Effector memory CD4-positive, alpha-beta T cell (primary cell): ENCODE measurements around the gene PSMB7.

ENCODE experiments used
- DNase-seq, 3 donors: peaks; one replicate each; pipeline ENCODE4 v3.0.0-alpha.2; 2020
- H3K27ac ChIP-seq: 2 replicates; pipeline ENCODE4 v1.7.0; 2013; ENCODE audit warnings: mild to moderate bottlenecking, low read length, moderate library complexity; ENCODE audit not compliant: insufficient read depth, poor library complexity, severe bottlenecking
- H3K27me3 ChIP-seq: replicated peaks from 2 replicates; pipeline ENCODE4 v1.7.0; 2013; ENCODE audit warnings: mild to moderate bottlenecking, low read length; ENCODE audit not compliant: insufficient read depth, control insufficient read depth, poor library complexity, severe bottlenecking
- H3K36me3 ChIP-seq: 2 replicates; pipeline ENCODE4 v1.7.0; 2013; ENCODE audit warnings: mild to moderate bottlenecking, low read length, moderate library complexity; ENCODE audit not compliant: control insufficient read depth, insufficient read depth
- H3K4me1 ChIP-seq: 2 replicates; pipeline ENCODE4 v1.7.0; 2013; ENCODE audit warnings: low read length, mild to moderate bottlenecking; ENCODE audit not compliant: control insufficient read depth, insufficient read depth, poor library complexity, severe bottlenecking
- H3K4me3 ChIP-seq: 2 replicates; pipeline ENCODE4 v1.7.0; 2013; ENCODE audit warnings: low read length, low read depth, mild to moderate bottlenecking; ENCODE audit not compliant: insufficient read depth, poor library complexity, severe bottlenecking
- H3K9me3 ChIP-seq: 2 replicates; pipeline ENCODE4 v1.7.0; 2013; ENCODE audit warnings: mild to moderate bottlenecking, low read length, moderate library complexity; ENCODE audit not compliant: control insufficient read depth

Gene PSMB7

GRCh38 chr9:124453586-124454191 lies 38.4 kb upstream of the PSMB7 start:
- DNase-seq, result no peak
- no peak overlapping the region for H3K27ac ChIP-seq
- H3K27me3 ChIP-seq, result peaks cover 11% of the 10 kb centered on the region
- no peaks in the 10 kb centered on the region for H3K9me3 ChIP-seq
- H3K4me3 ChIP-seq, result no peak overlapping the region
- H3K36me3 ChIP-seq, result no peaks in the 10 kb centered on the region
- no peaks in the 10 kb centered on the region for H3K4me1 ChIP-seq

DNA sequence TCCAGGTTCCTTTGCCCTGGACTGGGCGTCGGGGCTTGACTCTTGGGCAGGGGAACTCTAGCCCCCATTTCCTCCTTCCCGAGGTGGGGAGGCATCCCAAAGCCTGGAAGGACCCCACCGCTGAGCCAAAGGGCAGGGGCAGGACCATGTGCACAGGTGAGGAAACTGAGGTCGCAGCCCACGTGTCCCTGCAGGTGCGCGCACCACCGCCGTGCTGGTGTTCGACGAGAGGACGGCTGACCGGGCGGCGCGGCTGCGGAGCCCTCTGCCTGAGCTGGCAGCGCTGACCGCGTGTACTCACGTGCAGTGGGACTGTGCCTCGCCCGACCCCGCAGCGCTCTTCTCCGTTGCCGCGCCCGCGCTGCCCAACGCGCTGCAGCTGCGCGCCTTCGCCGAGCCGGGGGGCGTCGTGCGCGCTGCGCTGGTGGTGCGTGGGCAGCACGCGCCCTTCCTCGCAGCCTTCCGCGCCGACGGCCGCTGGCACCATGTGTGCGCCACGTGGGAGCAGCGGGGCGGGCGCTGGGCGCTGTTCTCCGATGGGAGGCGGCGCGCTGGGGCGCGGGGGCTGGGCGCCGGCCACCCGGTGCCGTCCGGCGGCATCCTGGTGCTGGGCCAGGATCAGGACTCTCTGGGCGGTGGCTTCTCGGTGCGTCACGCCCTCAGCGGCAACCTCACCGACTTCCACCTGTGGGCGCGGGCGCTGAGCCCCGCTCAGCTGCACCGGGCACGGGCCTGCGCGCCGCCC lies 37.8 kb upstream of the PSMB7 start:
- Histone ChIP-seq H3K4me1 (no peaks in the 10 kb centered on the region), H3K9me3 (no peaks in the 10 kb centered on the region), H3K4me3 (no peak overlapping the region), H3K27me3 (peaks cover 11% of the 10 kb centered on the region), H3K36me3 (no peaks in the 10 kb centered on the region), H3K27ac (no peak overlapping the region)
- DNase-seq, result no peak

GRCh38 chr9:124452326-124452725 lies 37.1 kb upstream of the PSMB7 start:
- H3K9me3 ChIP-seq, result no peaks in the 10 kb centered on the region
- peaks cover 11% of the 10 kb centered on the region for H3K27me3 ChIP-seq
- H3K27ac ChIP-seq, result no peak overlapping the region
- no peaks in the 10 kb centered on the region for H3K36me3 ChIP-seq
- no peaks in the 10 kb centered on the region for H3K4me1 ChIP-seq
- H3K4me3 ChIP-seq, result no peak overlapping the region
- DNase-seq, result no peak

GRCh38 chr9:124450931-124451661 lies 35.9 kb upstream of the PSMB7 start:
- Histone ChIP-seq H3K9me3 (no peaks in the 10 kb centered on the region), H3K27me3 (peaks cover 11% of the 10 kb centered on the region), H3K4me1 (no peaks in the 10 kb centered on the region), H3K36me3 (no peaks in the 10 kb centered on the region), H3K4me3 (no peak overlapping the region), H3K27ac (no peak overlapping the region)
- DNase-seq, result no peak

GRCh38 chr9:124450241-124450924 lies 35.1 kb upstream of the PSMB7 start, which contains the start of gene ADGRD2:
Gene ADGRD2, plus strand, starts transcription at chr9:124450451. Its CDS starts 1,216 bp downstream, at chr9:124451667.
- Histone ChIP-seq H3K9me3 (no peaks in the 10 kb centered on the region), H3K4me1 (no peaks in the 10 kb centered on the region), H3K27ac (no peak within 1 kb of the TSS), H3K27me3 (peaks cover 11% of the 10 kb centered on the region), H3K36me3 (no peaks in the 10 kb centered on the region), H3K4me3 (no peak within 1 kb of the TSS)
- DNase-seq, result no peak

DNA sequence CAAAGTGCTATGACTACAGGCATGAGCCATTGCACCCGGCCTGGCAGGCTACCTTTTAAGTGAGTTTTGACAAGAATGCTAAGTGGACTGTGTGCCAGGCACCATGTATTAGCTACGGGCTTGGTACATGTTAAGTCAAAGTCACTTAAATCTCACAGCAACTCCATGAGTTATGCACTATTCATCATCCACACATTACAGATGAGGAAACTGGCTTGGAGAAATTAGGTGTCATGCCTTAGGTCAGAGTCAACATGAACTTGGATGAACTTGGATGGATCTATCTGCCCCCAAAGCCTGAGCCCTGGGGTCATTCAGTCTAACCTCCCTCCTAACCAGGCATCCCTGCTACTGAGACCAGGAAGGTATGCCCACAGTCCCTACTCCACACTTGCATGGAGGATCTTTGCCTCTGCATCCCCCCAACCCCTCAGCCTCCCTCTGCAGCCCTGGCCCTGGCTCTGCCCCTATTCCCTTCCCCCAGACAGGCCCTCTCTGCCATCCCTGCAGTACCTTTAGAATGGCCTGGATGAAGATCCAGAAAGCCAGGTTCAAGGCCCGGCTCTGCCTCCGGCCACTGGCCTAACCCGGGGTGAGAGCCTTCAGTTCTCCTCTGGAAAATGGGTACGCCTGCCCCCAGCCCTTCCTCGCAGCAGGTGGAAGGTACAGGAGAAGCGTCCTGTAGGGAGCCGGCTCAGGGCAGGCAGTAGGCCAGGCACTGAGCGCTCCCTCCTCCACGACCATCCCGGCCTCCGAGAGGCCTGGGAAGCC lies 34.3 kb upstream of the PSMB7 start:
- Histone ChIP-seq H3K4me1 (no peaks in the 10 kb centered on the region), H3K36me3 (no peaks in the 10 kb centered on the region), H3K27ac (no peak overlapping the region), H3K27me3 (peaks cover 11% of the 10 kb centered on the region), H3K9me3 (no peaks in the 10 kb centered on the region), H3K4me3 (no peak overlapping the region)
- no peak for DNase-seq

DNA sequence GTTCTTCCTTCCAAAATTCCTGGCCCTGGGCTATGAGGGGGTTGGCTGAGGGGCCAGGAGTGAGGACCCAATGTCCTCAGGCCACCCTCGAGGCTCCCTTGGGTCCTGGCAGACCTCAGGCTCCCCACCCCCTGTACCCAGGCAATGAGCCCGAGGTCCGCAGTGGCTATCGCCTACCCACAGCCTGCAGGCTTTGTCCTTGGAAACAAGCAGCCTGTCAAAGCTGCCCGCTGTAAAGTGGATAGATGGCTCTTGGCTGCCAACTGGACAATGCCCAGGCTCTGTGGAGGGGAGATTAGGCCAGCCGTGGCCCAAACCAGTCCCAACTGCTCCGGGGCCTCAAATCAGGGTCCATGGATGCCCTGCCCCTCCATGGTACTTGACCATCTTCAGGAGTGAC lies 32.8 kb upstream of the PSMB7 start:
- Histone ChIP-seq H3K4me1 (no peaks in the 10 kb centered on the region), H3K27ac (no peak overlapping the region), H3K27me3 (peaks cover 4% of the 10 kb centered on the region), H3K9me3 (no peaks in the 10 kb centered on the region), H3K4me3 (no peak overlapping the region), H3K36me3 (no peaks in the 10 kb centered on the region)
- DNase-seq, result no peak

GRCh38 chr9:124447297-124447661 lies 32.0 kb upstream of the PSMB7 start:
- H3K9me3 ChIP-seq, result no peaks in the 10 kb centered on the region
- DNase-seq, result no peak
- no peak overlapping the region for H3K27ac ChIP-seq
- peaks cover 4% of the 10 kb centered on the region for H3K27me3 ChIP-seq
- H3K36me3 ChIP-seq, result no peaks in the 10 kb centered on the region
- no peaks in the 10 kb centered on the region for H3K4me1 ChIP-seq
- no peak overlapping the region for H3K4me3 ChIP-seq

DNA sequence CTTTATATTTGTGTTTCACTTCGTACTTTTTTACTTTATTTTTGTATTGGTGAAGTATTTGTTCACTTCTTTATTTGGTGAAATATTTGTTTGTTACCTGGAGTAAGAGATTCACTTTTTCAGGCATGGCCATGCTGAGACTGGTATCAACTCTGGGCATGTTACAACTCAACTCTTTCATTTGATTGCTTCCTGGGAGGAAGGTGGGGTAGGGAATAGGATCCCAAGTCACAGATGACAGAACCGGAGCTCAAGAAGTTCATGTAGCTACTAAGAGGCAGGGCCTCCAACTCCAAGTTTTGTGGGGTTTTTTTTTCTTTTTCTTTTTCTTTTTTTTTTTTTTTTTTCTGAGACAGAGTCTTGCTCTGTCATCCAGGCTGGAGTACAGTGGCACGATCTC lies 28.9 kb upstream of the PSMB7 start:
- DNase-seq, result no peak
- Histone ChIP-seq H3K27me3 (no peaks in the 10 kb centered on the region), H3K9me3 (no peaks in the 10 kb centered on the region), H3K4me3 (no peak overlapping the region), H3K36me3 (no peaks in the 10 kb centered on the region), H3K27ac (no peak overlapping the region), H3K4me1 (no peaks in the 10 kb centered on the region)
